GM21526 (cell line): ENCODE results near the gene QRSL1.
"Not testable (repeated sequence)": the region's sequence is repeated elsewhere in the genome, so short reads cannot be mapped to it uniquely, and the experiment has no call there.

Experiments used
- ATAC-seq: cut with Tn5 transposase; IDR thresholded peaks from one replicate; pipeline ENCODE4 v1.9.1; 2021; ENCODE audit warnings: moderate library complexity; ENCODE audit not compliant: unreplicated experiment, low FRiP score

QRSL1 gene

GRCh38 chr6:106629103-106629858, at the start of gene QRSL1, which contains the start of gene RTN4IP1:
QRSL1 (plus strand) TSS chr6:106629578; CDS start chr6:106629682, 104 bp downstream.
RTN4IP1 (minus strand) TSS chr6:106629498; CDS start chr6:106629021, 477 bp downstream.
- peak; percentile 73 for ATAC-seq

- ATAC-seq: no peak
These were observed 47.9 kb upstream of the QRSL1 start for GRCh38 chr6:106581468-106581867.

GRCh38 chr6:106586815-106587415, 42.5 kb upstream of the QRSL1 start:
- no peak for ATAC-seq

DNA sequence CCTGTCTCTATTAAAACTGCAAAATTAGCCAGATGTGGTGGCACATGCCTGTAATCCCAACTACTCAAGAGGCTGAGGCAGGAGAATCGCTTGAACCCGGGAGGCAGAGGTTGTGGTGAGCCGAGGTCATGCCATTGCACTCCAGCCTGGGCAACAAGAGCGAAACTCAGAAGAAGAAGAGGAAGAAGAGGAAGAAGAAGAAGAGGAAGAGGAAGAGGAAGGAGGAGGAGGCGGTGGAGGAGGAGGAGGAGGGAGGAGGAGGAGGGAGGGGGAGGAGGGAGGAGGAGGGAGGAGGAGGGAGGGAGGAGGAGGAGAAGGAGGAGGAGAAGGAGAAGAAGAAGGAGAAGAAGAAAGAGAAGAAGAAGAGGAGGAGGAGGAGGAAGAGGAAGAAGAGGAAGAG, 40.4 kb upstream of the QRSL1 start:
- ATAC-seq: not testable (repeated sequence)

DNA sequence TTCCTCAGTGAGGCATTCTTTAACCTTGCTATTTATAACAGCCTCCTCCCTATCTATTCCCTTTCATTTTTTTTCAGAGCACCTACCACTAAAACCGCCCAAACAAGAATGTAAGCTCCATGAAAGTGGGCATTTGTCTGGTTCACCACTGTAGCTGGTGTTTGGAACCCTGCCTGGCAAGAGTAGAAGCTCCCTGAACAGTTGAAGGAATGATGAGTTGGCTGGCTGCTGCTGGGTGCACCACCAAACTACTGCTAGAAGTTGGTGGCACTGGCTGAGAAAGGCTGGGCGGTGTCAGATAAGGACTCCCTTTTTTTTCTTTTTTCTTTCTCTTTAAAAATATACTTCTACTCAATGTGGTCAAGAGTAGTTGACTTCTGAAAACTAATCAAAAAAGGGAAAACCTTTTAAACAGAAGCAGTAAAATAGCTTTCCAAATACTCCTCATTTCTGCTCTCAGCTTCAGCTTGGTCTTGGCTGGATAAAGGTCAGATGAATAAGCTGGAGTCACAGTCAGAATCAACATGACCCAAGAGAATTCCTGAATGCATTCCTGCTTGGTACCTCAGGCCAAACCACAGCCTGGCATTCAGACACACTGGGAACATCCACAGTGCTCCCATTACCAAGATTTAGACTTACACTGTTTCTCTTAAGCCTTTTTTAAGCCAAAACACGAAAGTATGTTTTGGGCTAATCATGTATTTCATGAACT, 38.1 kb upstream of the QRSL1 start:
- no peak for ATAC-seq

- no peak for ATAC-seq
These were observed 29.9 kb upstream of the QRSL1 start for GRCh38 chr6:106599440-106599839.

DNA sequence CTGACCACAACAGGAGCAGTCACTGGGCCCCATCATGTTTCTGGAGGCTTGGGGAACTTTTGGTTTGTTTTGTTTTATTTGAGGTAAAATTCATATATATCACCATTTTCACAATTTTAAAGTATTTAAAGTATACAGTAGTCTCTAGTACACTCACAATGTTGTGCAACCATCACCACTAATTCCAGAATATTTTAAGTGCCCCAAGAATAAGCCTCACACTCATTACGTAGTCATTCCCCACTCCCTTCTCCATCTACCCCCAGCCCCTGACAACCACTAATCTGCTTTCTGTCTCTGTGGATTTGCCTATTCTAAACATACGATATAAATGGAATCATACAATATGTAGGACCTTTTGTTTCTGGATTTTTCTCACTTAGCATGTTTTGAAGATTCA, 29.0 kb upstream of the QRSL1 start:
- no peak for ATAC-seq

- ATAC-seq: peak; percentile 66
These were observed 21.2 kb upstream of the QRSL1 start for GRCh38 chr6:106608080-106608668.

- no peak for ATAC-seq
These were observed 19.7 kb upstream of the QRSL1 start for GRCh38 chr6:106609699-106610098.

GRCh38 chr6:106611030-106611429, 18.3 kb upstream of the QRSL1 start:
- ATAC-seq: no peak

- ATAC-seq: no peak
These were observed 16.5 kb upstream of the QRSL1 start for GRCh38 chr6:106612671-106613416.

DNA sequence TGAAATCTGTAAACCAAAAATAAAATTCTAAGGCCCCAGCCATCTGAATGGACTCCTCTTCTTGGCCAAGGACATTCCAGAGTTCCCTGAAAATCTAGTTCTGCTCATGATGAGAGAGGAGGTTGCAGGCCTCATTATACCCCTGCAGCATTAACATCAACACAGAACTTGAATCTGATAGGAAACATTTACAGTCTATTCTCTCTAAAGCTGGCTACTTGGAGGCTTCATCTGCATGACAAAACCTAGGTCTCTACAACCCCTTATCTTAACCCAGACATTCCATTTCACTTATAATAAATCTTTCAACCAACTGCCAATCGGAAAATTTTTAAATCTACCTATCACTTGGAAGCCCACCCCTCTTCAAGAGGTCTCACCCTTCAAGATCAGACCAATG, 15.8 kb upstream of the QRSL1 start:
- no peak for ATAC-seq

- ATAC-seq: no peak
These were observed 15.2 kb upstream of the QRSL1 start for GRCh38 chr6:106614166-106614565.

- no peak for ATAC-seq
These were observed 14.7 kb upstream of the QRSL1 start for GRCh38 chr6:106614592-106615257.

DNA sequence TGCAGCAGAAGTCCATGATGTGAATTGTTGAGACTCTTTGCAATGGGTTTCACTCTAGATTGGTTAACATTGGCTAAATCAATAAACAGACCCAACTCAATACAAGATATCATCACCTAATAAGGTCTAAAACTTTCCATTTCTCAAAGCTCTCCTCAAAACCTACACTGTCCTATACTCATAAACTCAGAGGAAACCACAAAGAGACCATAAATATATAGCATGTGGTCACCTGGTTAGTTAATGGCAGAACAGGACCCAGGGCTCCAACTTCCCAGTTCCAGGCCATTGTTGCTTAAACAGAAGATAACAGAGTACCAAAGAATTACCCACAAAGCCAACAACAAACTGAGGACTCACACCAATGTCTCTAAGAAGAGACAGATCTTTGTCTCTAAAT, 12.1 kb upstream of the QRSL1 start:
- no peak for ATAC-seq

GRCh38 chr6:106617857-106618256, 11.5 kb upstream of the QRSL1 start:
- no peak for ATAC-seq

- ATAC-seq: no peak
These were observed 11.1 kb upstream of the QRSL1 start for GRCh38 chr6:106618324-106618723.

GRCh38 chr6:106619223-106619622, 10.2 kb upstream of the QRSL1 start:
- ATAC-seq: no peak

DNA sequence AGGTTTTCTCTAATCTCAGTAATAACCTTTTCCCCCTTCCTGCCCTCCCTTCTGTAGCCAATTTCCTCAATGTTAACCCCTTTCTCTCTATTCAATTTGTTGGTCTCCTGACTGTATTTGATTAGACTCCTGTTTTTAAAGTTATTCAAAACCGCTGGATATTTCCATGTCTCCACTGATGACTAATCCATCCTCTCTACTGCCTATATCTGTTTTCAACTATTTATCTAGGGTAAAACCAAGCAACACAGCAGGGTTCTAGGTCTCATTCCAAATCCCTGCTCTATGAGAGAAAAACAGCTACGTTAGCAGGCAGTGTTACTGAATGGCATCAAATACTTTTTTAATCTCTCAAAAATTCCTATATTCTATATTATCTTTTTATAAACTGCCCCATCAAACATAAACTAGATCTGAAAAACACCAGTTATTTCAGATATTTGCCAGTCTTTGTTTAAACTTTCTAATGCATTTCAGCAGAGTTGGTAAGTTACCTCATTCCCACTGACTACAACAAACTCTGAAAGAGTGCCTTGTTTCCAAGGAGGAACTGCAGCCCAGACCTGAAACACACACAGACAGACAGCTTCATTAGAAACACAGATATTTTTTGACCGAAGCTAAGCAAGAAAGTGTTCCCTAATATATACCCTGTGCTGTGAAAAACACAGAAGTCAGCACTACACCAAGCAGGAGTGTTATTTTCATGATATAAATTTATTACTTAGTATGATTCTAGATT, 8.3 kb upstream of the QRSL1 start:
- no peak for ATAC-seq
